Measurements from ENCODE around the gene IPMK.

DNA sequence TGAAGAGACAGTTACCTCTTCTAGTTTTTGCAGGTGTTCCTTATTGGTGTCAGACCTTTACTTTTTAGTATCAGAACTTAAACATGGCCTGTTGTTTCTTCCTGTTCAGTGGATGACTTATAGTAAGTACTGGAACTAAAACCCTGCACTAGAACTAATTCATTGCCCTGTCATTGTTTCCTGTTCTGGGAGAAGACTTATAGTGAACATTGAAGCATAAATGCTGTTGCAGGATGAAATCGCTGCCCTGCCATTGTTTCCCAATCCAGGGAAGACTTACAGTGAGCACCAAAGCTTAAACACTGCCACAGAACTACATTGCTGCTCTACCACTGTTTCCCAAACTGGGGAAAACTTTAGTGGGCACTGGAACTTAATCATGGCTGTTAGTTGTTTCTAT, 13.1 kb downstream of the IPMK start:
- TF ChIP-seq ELK4 (IDR thresholded peaks at IDR 0.05; ENCODE audit: borderline replicate concordance, low read depth, low read length) (no peak), WT1 (tag by site-specific recombination; IDR thresholded peaks at IDR 0.05) (no peak), ZNF626 (tag by site-specific recombination; IDR thresholded peaks at IDR 0.05) (no peak), ZNF280D (tag by site-specific recombination; IDR thresholded peaks at IDR 0.05) (no peak), GFI1B (tag by site-specific recombination; IDR thresholded peaks at IDR 0.05) (no peak), ZNF549 (tag by site-specific recombination; IDR thresholded peaks at IDR 0.05) (no peak), ZNF571 (tag by site-specific recombination; IDR thresholded peaks at IDR 0.05) (no peak), HOXA7 (CRISPR knock-in tag; IDR thresholded peaks at IDR 0.05; ENCODE audit: borderline replicate concordance) (no peak), ZSCAN5A (tag by site-specific recombination; IDR thresholded peaks at IDR 0.05) (no peak), SP2 (tag by site-specific recombination; IDR thresholded peaks at IDR 0.05) (no peak), ZNF292 (tag by site-specific recombination; IDR thresholded peaks at IDR 0.05; ENCODE audit: borderline replicate concordance, low read depth) (no peak)
- TF ChIP-seq, protein P1, sequence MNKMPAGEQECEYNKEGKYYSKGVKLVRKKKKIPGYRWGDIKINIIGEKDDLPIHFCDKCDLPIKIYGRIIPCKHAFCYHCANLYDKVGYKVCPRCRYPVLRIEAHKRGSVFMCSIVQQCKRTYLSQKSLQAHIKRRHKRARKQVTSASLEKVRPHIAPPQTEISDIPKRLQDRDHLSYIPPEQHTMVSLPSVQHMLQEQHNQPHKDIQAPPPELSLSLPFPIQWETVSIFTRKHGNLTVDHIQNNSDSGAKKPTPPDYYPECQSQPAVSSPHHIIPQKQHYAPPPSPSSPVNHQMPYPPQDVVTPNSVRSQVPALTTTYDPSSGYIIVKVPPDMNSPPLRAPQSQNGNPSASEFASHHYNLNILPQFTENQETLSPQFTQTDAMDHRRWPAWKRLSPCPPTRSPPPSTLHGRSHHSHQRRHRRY (tag by site-specific recombination; IDR thresholded peaks at IDR 0.05): no peak
- TF ChIP-seq, protein P2, sequence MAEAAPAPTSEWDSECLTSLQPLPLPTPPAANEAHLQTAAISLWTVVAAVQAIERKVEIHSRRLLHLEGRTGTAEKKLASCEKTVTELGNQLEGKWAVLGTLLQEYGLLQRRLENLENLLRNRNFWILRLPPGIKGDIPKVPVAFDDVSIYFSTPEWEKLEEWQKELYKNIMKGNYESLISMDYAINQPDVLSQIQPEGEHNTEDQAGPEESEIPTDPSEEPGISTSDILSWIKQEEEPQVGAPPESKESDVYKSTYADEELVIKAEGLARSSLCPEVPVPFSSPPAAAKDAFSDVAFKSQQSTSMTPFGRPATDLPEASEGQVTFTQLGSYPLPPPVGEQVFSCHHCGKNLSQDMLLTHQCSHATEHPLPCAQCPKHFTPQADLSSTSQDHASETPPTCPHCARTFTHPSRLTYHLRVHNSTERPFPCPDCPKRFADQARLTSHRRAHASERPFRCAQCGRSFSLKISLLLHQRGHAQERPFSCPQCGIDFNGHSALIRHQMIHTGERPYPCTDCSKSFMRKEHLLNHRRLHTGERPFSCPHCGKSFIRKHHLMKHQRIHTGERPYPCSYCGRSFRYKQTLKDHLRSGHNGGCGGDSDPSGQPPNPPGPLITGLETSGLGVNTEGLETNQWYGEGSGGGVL (tag by site-specific recombination; IDR thresholded peaks at IDR 0.05): no peak

Measured in HEK293 (cell line).